ENCODE measurements around the gene ZNF677. TPM values are rescaled to one million over a fixed set of nuclear protein-coding genes. Genes with fewer than 3 reads are reported as not detected.
"Not testable (repeated sequence)": the region's sequence is repeated elsewhere in the genome, so short reads cannot be mapped to it uniquely, and the experiment has no call there.

The ZNF677 gene
- total RNA-seq (2014; rRNA removed) (8.0 and 14.1 TPM in 2 replicates), Bru-seq, nascent RNA (percentile 69 among the genes with signal in this experiment), BruChase-seq, experiment 1, labeled RNA remaining after a 6-hour chase (percentile 84 among the genes with signal in this experiment), BruChase-seq, experiment 2, labeled RNA remaining after a 2-hour chase (percentile 83 among the genes with signal in this experiment)
- long read RNA-seq, transcript ZNF677-209 (1 exons, 3,207 nt), result minor isoform, 6 of 34 reads
- long read RNA-seq, transcript ZNF677-211 (4 exons, 719 nt), result major isoform, 8 of 34 reads
- long read RNA-seq, partial matches to known transcripts, result 4 of 34 reads
- long read RNA-seq, other reads (novel, unspliced or antisense), result 10 of 34 reads

DNA sequence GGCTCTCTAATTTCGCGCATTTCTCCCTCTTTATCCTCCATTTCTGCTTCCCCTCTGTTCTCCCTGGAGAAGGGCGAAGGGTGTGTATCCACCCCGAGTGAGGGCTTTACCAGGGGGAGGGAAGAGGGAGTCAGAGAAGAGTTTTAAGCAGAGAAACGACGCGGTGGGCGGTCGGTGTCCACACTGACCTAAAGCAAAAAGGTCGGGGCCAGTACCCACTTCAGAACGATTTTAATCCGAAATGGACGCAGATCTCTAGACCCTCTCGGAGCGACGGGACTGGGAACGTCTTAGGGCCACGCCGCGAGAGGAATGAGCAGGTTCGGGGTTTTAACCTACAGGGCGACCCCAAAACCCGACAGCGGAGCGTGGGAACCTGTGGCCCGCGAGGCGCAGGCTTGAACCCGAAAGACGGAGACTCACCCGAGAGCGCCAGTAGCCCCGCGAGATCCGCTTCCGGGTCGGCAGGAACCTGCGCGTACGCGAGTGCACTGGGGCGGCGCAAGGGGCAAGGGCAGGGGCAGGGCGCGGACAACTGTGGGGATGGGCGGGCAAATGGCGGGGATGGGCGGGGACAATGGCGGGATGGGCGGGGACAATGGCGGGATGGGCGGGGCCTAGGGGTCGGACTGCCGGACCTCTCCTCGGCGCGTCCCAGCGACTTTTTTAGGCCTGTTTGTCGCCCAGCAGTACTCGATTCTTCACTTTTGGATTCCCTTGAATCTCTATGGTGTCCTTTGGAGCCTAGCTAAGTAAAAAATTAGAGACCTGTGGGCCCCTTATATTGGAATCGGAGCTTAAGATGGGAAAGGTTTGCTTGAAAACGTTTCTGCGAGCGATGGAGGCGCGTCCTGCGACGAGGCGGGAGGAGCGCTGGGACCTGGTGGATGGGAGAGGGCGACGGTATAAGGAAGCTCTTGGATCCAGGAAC is at the start of gene ZNF677:
ZNF677 (minus strand) TSS at position 463 of the 931 bp plus-strand sequence. CDS start 3,323 bp downstream, outside the sequence.
- no peaks in the 10 kb centered on the region for H4K20me1 ChIP-seq (ENCODE audit: low read length)
- no peaks in the 10 kb centered on the region for H3K27me3 ChIP-seq (ENCODE audit: low read length)
- peaks cover 34% of the 10 kb centered on the region for H3K36me3 ChIP-seq (ENCODE audit: low read depth, low read length)
- DNase-seq, result peak; percentile 65
- no peak within 1 kb of the TSS for H3K27ac ChIP-seq (ENCODE audit: low read length)
- H3K9me3 ChIP-seq (ENCODE audit: low read length), result peaks cover 64% of the 10 kb centered on the region
- peak; percentile 99 for ATAC-seq
- H3K4me1 ChIP-seq (ENCODE audit: insufficient read depth, low read length), result no peaks in the 10 kb centered on the region
- TF ChIP-seq, protein P1, sequence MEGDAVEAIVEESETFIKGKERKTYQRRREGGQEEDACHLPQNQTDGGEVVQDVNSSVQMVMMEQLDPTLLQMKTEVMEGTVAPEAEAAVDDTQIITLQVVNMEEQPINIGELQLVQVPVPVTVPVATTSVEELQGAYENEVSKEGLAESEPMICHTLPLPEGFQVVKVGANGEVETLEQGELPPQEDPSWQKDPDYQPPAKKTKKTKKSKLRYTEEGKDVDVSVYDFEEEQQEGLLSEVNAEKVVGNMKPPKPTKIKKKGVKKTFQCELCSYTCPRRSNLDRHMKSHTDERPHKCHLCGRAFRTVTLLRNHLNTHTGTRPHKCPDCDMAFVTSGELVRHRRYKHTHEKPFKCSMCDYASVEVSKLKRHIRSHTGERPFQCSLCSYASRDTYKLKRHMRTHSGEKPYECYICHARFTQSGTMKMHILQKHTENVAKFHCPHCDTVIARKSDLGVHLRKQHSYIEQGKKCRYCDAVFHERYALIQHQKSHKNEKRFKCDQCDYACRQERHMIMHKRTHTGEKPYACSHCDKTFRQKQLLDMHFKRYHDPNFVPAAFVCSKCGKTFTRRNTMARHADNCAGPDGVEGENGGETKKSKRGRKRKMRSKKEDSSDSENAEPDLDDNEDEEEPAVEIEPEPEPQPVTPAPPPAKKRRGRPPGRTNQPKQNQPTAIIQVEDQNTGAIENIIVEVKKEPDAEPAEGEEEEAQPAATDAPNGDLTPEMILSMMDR (conservative IDR thresholded peaks at IDR 0.05; ENCODE audit: low read depth, low read length), result no peak
- H3K4me3 ChIP-seq (ENCODE audit: low read length), result peak within 1 kb of the TSS; percentile 82
- POLR2A ChIA-PET (ENCODE audit: unreplicated experiment), result no interaction called here
- TSS peak; percentile 88 for BruUV-seq (replicated peaks)
- H3K4me2 ChIP-seq (ENCODE audit: low read length), result peak within 1 kb of the TSS; percentile 85
- H3K9me2 ChIP-seq (replicated peaks; ENCODE audit: low read length), result no peaks in the 10 kb centered on the region
- H3K79me2 ChIP-seq (ENCODE audit: low read length), result no peaks in the 10 kb centered on the region
- peak within 1 kb of the TSS; percentile 91 for H2AFZ ChIP-seq (ENCODE audit: low read length)
- H3K9ac ChIP-seq (ENCODE audit: low read length), result peak within 1 kb of the TSS; percentile 74
- CTCF ChIA-PET, result interaction anchor here (0.6 kb wide), 2 partner anchors 59 to 102 kb away, joined by 3 to 5 read pairs; no protein-coding TSS in a partner anchor
- no peaks in the 10 kb centered on the region for H3F3A ChIP-seq (ENCODE audit: low read length, unreplicated experiment)
- intact Hi-C loops (cut with micrococcal nuclease), result loop anchor here (2.0 kb wide), 1 partner anchor 78 kb away; the partner anchor contains the start of gene ZNF845

DNA sequence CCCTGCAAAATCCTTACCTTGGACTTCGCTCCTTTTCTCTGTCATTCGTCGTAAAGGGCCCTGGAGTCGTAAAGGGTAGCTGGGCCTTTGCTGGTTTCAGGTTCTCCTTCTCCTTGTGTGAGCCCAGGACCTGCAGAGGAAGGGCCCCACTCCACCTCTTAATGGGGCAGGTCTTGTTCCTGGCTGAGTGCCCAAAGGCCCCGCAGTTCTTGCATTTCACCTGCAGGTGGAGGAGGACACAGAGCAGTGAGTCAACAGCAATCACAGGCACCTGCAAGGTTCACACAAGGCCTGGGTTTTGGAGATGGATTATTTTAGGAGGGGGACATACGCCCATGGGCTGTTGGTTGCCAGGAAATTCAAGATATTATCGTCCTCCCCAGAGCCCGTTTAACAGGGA is 46.7 kb upstream of the ZNF677 start:
- H3F3A ChIP-seq (ENCODE audit: low read length, unreplicated experiment); intact Hi-C loops (cut with micrococcal nuclease); H4K20me1 ChIP-seq (ENCODE audit: low read length); H3K9ac ChIP-seq (ENCODE audit: low read length); H3K9me2 ChIP-seq (replicated peaks; ENCODE audit: low read length); BruUV-seq (replicated peaks); CTCF ChIA-PET; H2AFZ ChIP-seq (ENCODE audit: low read length); H3K4me3 ChIP-seq (ENCODE audit: low read length); H3K27me3 ChIP-seq (ENCODE audit: low read length); DNase-seq; H3K36me3 ChIP-seq (ENCODE audit: low read depth, low read length); H3K27ac ChIP-seq (ENCODE audit: low read length); ATAC-seq; H3K4me1 ChIP-seq (ENCODE audit: insufficient read depth, low read length); H3K4me2 ChIP-seq (ENCODE audit: low read length); H3K79me2 ChIP-seq (ENCODE audit: low read length); POLR2A ChIA-PET (ENCODE audit: unreplicated experiment): not testable (repeated sequence)
- peaks cover 20% of the 10 kb centered on the region; the same call in 1 of the 2 replicates for H3K9me3 ChIP-seq (ENCODE audit: low read length)

DNA sequence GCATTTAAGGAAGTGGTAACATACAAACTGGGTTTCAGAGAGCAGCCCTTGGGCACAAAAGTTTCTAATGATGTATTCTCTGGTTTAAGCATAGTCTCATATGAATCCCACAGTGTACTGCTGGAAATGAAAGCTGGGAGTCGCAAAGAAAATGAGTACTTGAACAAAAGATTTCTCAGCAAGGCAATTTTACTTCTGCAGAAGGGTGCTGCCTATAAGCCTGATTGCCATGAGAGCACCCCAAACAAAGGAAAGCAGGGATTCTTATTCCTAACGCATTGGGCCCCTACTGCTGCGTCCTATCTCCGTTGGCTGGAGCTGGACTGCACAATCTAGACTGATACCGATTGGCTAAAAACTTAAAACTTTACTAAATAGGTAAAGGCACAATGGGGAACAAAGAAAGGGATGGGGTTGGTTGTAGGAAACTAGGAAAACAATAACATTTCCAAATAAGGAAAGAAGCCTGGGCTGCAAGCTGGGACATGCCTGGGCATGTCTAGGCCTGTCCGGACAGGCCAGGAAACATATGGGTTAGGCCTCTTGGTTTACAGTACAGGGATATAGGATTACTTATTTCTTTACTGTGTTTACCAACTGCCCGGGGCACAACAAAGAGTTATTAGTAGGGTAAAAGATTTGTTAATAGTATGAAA is 40.2 kb upstream of the ZNF677 start:
- no TSS peak for BruUV-seq (replicated peaks)
- Histone ChIP-seq H3K9me3 (ENCODE audit: low read length) (peaks cover 48% of the 10 kb centered on the region), H3K79me2 (ENCODE audit: low read length) (no peaks in the 10 kb centered on the region), H3K4me2 (ENCODE audit: low read length) (no peak overlapping the region), H3K9ac (ENCODE audit: low read length) (no peak overlapping the region), H3F3A (ENCODE audit: low read length, unreplicated experiment) (no peaks in the 10 kb centered on the region), H4K20me1 (ENCODE audit: low read length) (no peaks in the 10 kb centered on the region), H3K27ac (ENCODE audit: low read length) (no peak overlapping the region), H3K4me3 (ENCODE audit: low read length) (no peak overlapping the region), H3K36me3 (ENCODE audit: low read depth, low read length) (peaks cover 2% of the 10 kb centered on the region; the same call in 1 of the 2 replicates), H3K4me1 (ENCODE audit: insufficient read depth, low read length) (no peaks in the 10 kb centered on the region), H3K9me2 (replicated peaks; ENCODE audit: low read length) (no peaks in the 10 kb centered on the region), H3K27me3 (ENCODE audit: low read length) (no peaks in the 10 kb centered on the region), H2AFZ (ENCODE audit: low read length) (no peak overlapping the region)
- POLR2A ChIA-PET (ENCODE audit: unreplicated experiment), result no interaction called here
- intact Hi-C loops (cut with micrococcal nuclease), result no loop called here
- TF ChIP-seq, protein P1 (conservative IDR thresholded peaks at IDR 0.05; ENCODE audit: low read depth, low read length), result no peak
- TF ChIP-seq EZH2phosphoT487 (IDR thresholded peaks at IDR 0.05; ENCODE audit: borderline replicate concordance, low read length) (no peak), EZH2 (IDR thresholded peaks at IDR 0.05; ENCODE audit: low read length, unreplicated experiment) (no peak)
- DNase-seq, result no peak
- CTCF ChIA-PET, result no interaction called here
- ATAC-seq, result no peak
